ENCODE measurements around the gene ZNF205.

DNA sequence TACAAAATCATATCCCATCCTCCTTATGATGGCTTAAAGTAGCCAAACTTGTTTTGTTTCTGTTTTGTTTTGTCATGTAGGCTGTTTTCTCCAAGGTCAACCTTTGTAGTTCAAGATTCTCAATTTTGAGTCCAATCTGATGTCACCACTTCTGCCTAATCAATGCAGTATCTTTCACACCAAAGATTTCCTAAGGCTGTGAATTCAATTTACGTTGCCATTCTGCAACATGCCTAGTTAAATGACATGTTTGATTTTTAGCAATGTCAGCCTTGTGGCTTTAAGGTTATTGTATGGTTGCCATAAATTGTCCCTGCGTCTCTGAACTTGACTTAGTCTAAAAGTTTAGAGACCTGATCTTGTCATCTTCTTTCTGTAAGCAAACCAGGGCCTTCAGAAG is 42.8 kb downstream of the ZNF205 start:
- TF ChIP-seq EP300 (IDR thresholded peaks at IDR 0.05), result no peak
- TF ChIP-seq CTCF (IDR thresholded peaks at IDR 0.05), result no peak
- no peak for TF ChIP-seq POLR2A (IDR thresholded peaks at IDR 0.05; ENCODE audit: low read depth)
- TF ChIP-seq POLR2AphosphoS5 (IDR thresholded peaks at IDR 0.05), result no peak
